GM12864 (cell line): Measurements from ENCODE around the gene SMAD2.

Source experiments
- DNase-seq: peaks from one replicate; pipeline ENCODE4 v3.0.0-alpha.2; 2011; ENCODE audit warnings: low read depth
- H3K4me3 ChIP-seq: 2 replicates; pipeline ENCODE4 v1.5.1; 2011; ENCODE audit warnings: mild to moderate bottlenecking, low read depth, low read length, control low read depth
- TF ChIP-seq, protein P1 (sequence below): IDR thresholded peaks from 2 replicates; pipeline ENCODE4 v1.5.1; 2011; ENCODE audit warnings: low read depth, mild to moderate bottlenecking, moderate library complexity, low read length, control low read depth, inconsistent platforms; ENCODE audit errors: missing control alignments

SMAD2 gene

GRCh38 chr18:47926101-47926850 lies 4.2 kb downstream of the SMAD2 start:
- H3K4me3 ChIP-seq: no peak overlapping the region
- TF ChIP-seq, protein P1, sequence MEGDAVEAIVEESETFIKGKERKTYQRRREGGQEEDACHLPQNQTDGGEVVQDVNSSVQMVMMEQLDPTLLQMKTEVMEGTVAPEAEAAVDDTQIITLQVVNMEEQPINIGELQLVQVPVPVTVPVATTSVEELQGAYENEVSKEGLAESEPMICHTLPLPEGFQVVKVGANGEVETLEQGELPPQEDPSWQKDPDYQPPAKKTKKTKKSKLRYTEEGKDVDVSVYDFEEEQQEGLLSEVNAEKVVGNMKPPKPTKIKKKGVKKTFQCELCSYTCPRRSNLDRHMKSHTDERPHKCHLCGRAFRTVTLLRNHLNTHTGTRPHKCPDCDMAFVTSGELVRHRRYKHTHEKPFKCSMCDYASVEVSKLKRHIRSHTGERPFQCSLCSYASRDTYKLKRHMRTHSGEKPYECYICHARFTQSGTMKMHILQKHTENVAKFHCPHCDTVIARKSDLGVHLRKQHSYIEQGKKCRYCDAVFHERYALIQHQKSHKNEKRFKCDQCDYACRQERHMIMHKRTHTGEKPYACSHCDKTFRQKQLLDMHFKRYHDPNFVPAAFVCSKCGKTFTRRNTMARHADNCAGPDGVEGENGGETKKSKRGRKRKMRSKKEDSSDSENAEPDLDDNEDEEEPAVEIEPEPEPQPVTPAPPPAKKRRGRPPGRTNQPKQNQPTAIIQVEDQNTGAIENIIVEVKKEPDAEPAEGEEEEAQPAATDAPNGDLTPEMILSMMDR: no peak
- DNase-seq: no peak

DNA sequence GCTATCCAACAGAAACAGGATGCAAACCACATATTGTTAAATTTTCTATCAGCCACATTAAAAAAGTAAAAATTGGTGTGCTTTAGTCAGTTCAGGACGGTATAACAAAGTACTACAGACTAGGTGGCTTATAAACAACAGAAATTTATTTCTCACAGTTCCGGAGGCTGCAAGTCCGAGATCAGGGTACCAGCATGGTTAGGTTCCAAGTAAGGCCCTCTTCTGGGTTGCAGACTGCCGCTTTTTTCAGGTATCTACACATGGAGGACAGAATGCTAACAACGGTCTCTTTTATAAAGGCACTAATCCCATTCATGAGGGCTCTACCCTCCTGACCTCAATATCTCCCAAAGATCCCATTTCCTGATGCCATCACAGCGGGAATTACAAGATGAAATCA lies 10.5 kb downstream of the SMAD2 start:
- DNase-seq: no peak
- TF ChIP-seq, protein P1: no peak
- no peak overlapping the region for H3K4me3 ChIP-seq

DNA sequence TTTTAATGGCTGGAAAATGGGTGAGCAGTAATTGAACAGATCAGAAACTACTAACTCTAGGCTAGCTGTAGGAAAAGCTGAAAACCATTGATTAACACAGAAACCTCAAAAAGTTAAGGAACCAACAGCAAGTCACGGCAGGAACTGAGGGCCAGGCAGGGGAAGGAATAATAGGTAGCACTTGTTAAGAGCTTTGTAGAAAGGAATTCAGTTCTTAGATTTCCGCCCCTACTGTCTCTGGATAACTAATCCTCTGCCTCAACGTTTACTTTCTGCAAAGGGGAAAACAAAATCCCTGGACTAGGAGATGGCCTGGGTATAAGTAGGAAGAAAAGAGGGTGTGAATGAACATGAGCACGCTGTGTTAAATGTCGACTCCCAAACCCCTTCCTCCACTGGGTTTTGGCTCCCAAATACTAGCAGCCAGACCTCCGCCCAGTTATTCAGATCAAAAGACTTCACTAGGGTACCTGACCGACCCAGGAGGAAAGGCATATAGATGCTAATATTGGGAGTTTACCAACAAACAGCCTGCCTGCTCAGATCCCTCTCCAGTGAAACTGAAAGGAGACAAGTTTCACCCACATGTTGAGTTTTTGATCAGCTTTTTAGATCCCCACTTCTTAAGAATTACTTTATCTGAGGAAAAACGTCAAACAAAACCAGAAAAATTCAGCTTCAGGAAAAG lies 12.4 kb downstream of the SMAD2 start:
- TF ChIP-seq, protein P1: no peak
- DNase-seq: peak; percentile 12
- no peak overlapping the region for H3K4me3 ChIP-seq

GRCh38 chr18:47915930-47916329 lies 14.5 kb downstream of the SMAD2 start:
- H3K4me3 ChIP-seq: no peak overlapping the region
- DNase-seq: no peak
- TF ChIP-seq, protein P1: no peak

GRCh38 chr18:47915229-47915628 lies 15.2 kb downstream of the SMAD2 start:
- DNase-seq: no peak
- TF ChIP-seq, protein P1: no peak
- H3K4me3 ChIP-seq: no peak overlapping the region

- TF ChIP-seq, protein P1: no peak
- no peak for DNase-seq
- no peak overlapping the region for H3K4me3 ChIP-seq
Measured at GRCh38 chr18:47912794-47913585, 17.5 kb downstream of the SMAD2 start.
